ENCODE measurements around the gene NACA. TPM values are rescaled to one million over a fixed set of nuclear protein-coding genes. Genes with fewer than 3 reads are reported as not detected.
A peak's percentile ranks its signal among the peaks of the same experiment; 100 is the strongest.

Gene NACA
- total RNA-seq, 1 donor from 2014 or later = 2,450 TPM

DNA sequence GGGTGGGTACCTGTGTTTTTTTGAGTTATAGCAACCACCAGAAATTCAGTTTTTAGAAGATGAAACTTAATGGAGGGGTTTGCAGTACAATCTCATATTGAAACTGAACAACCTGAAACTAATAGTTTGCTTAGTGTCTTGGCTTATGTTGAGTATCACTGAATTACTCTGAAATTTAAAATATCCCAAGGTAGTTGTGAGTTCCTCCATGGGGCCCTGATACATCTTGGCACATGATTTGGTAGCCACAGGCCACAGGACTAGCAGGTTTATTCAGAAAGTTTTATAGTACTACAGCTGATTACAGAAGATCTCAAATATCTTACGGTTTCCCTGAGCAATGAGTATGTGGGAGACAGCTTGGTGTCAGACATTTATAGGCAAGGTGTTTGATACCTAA lies 47.4 kb downstream of the NACA start:
- peak overlapping the region; percentile 41 for H3K27ac ChIP-seq
- H3K27ac Mint-ChIP-seq = no peak overlapping the region
- H3K79me2 ChIP-seq (ENCODE audit: low read depth) = peaks cover 100% of the 10 kb centered on the region
- peaks cover 25% of the 10 kb centered on the region for H3K36me3 Mint-ChIP-seq
- no peaks in the 10 kb centered on the region for H3K27me3 Mint-ChIP-seq (ENCODE audit: insufficient read depth, low read depth)
- H3K4me3 Mint-ChIP-seq = no peak overlapping the region
- H3K9ac ChIP-seq = no peak overlapping the region
- no peaks in the 10 kb centered on the region for H3K9me3 ChIP-seq (ENCODE audit: low read depth)
- peaks cover 21% of the 10 kb centered on the region for H3F3A ChIP-seq (ENCODE audit: low read depth)
- peaks cover 5% of the 10 kb centered on the region for H3K36me3 ChIP-seq
- H3K27me3 ChIP-seq = no peaks in the 10 kb centered on the region
- no peak for DNase-seq (ENCODE audit: low spot score)
- no peak for TF ChIP-seq EZH2phosphoT487 (IDR thresholded peaks at IDR 0.05)
- TF ChIP-seq EZH2 (IDR thresholded peaks at IDR 0.05) = no peak
- H2AFZ ChIP-seq (replicated peaks) = no peak overlapping the region
- peaks cover 91% of the 10 kb centered on the region for H4K20me1 ChIP-seq (ENCODE audit: low read depth)
- H3K4me2 ChIP-seq = no peak overlapping the region
- no peak overlapping the region for H3K4me3 ChIP-seq
- H3K4me1 Mint-ChIP-seq = peaks cover 5% of the 10 kb centered on the region
- H3K9me3 Mint-ChIP-seq = no peaks in the 10 kb centered on the region
- H3K4me1 ChIP-seq = no peaks in the 10 kb centered on the region

DNA sequence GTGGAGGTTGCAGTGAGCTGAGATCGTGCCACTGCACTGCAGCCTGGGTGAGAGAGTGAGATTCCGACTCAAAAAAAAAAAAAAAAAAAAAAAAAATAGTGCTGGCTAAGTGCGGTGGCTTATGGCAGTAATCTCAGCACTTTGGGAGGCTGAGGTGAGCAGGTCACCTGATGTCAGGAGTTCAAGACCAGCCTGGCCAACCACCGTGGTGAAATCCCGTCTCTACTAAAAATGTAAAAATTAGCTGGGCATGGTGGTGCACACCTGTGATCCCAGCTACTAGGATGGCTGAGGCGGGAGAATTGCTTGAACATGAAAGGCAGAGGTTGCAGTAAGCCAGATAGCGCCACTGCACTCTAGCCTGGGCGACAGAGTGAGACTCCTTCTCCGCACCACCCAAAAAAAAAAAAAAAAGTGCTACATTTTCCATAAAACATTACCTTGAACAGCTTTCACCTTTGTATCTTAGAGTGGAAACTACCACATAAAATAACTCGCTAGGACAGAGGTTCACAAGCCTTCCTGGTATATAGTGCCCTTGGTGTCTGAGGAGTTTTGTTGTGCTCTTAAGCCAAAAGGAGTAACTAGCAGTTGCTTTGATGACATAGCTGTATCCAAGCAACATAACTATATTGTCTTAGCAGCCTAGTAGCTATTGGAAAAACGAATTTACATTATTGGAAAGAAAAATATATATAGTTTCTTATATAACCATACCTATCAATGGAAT lies 48.1 kb downstream of the NACA start:
- Mint-ChIP-seq H3K36me3 (peaks cover 25% of the 10 kb centered on the region), H3K27ac (no peak overlapping the region)

DNA sequence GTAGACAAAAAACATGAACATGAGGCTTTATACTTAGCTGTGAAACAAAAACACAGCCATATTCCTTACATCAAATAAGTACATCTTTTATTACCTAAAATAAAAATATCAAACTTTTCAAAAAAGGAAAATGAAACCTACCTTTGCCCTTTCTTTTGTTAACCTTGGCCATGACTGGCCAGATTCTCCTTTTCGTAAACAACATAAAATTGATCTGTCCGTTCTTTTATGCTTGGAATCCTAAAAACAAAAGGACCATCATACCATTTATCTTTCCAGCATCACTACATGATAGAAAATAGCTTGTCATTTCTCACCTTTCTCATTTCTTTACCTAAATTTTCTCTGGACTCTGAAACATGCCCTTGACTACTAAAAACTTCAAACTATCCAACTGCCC lies 53.5 kb downstream of the NACA start:
- no peak overlapping the region for H2AFZ ChIP-seq (replicated peaks)
- H3K27ac ChIP-seq = peak overlapping the region; percentile 45
- no peaks in the 10 kb centered on the region for H3K9me3 ChIP-seq (ENCODE audit: low read depth)
- Mint-ChIP-seq H3K36me3 (peaks cover 38% of the 10 kb centered on the region), H3K27me3 (ENCODE audit: insufficient read depth, low read depth) (no peaks in the 10 kb centered on the region), H3K4me1 (peaks cover 2% of the 10 kb centered on the region), H3K27ac (no peak overlapping the region), H3K9me3 (no peaks in the 10 kb centered on the region), H3K4me3 (no peak overlapping the region)
- H3F3A ChIP-seq (ENCODE audit: low read depth) = peaks cover 55% of the 10 kb centered on the region
- H3K4me2 ChIP-seq = no peak overlapping the region
- H4K20me1 ChIP-seq (ENCODE audit: low read depth) = peaks cover 57% of the 10 kb centered on the region
- H3K79me2 ChIP-seq (ENCODE audit: low read depth) = peaks cover 96% of the 10 kb centered on the region
- TF ChIP-seq EZH2phosphoT487 (IDR thresholded peaks at IDR 0.05) (no peak), EZH2 (IDR thresholded peaks at IDR 0.05) (no peak)
- TF ChIP-seq, protein P1, sequence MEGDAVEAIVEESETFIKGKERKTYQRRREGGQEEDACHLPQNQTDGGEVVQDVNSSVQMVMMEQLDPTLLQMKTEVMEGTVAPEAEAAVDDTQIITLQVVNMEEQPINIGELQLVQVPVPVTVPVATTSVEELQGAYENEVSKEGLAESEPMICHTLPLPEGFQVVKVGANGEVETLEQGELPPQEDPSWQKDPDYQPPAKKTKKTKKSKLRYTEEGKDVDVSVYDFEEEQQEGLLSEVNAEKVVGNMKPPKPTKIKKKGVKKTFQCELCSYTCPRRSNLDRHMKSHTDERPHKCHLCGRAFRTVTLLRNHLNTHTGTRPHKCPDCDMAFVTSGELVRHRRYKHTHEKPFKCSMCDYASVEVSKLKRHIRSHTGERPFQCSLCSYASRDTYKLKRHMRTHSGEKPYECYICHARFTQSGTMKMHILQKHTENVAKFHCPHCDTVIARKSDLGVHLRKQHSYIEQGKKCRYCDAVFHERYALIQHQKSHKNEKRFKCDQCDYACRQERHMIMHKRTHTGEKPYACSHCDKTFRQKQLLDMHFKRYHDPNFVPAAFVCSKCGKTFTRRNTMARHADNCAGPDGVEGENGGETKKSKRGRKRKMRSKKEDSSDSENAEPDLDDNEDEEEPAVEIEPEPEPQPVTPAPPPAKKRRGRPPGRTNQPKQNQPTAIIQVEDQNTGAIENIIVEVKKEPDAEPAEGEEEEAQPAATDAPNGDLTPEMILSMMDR (IDR thresholded peaks at IDR 0.05) = no peak
- no peak for DNase-seq (ENCODE audit: low spot score)
- H3K9ac ChIP-seq = no peak overlapping the region
- no peak overlapping the region for H3K4me3 ChIP-seq
- H3K36me3 ChIP-seq = peaks cover 40% of the 10 kb centered on the region
- H3K4me1 ChIP-seq = no peaks in the 10 kb centered on the region
- no peaks in the 10 kb centered on the region for H3K27me3 ChIP-seq

More for the DNA sequence above, 48.1 kb downstream of the NACA start:
- Histone ChIP-seq H3K4me1 (no peaks in the 10 kb centered on the region), H3K4me3 (no peak overlapping the region), H3F3A (ENCODE audit: low read depth) (peaks cover 23% of the 10 kb centered on the region), H3K79me2 (ENCODE audit: low read depth) (peaks cover 100% of the 10 kb centered on the region), H3K27ac (no peak overlapping the region), H2AFZ (replicated peaks) (no peak overlapping the region), H3K4me2 (no peak overlapping the region), H4K20me1 (ENCODE audit: low read depth) (peaks cover 91% of the 10 kb centered on the region), H3K9ac (no peak overlapping the region), H3K27me3 (no peaks in the 10 kb centered on the region), H3K36me3 (peaks cover 10% of the 10 kb centered on the region), H3K9me3 (ENCODE audit: low read depth) (no peaks in the 10 kb centered on the region)
- Mint-ChIP-seq H3K9me3 (no peaks in the 10 kb centered on the region), H3K4me1 (peaks cover 5% of the 10 kb centered on the region), H3K27me3 (ENCODE audit: insufficient read depth, low read depth) (no peaks in the 10 kb centered on the region), H3K4me3 (no peak overlapping the region)
- TF ChIP-seq EZH2 (IDR thresholded peaks at IDR 0.05) (no peak), EZH2phosphoT487 (IDR thresholded peaks at IDR 0.05) (no peak)
- TF ChIP-seq, protein P1 (IDR thresholded peaks at IDR 0.05) = no peak
- DNase-seq (ENCODE audit: low spot score) = no peak

DNA sequence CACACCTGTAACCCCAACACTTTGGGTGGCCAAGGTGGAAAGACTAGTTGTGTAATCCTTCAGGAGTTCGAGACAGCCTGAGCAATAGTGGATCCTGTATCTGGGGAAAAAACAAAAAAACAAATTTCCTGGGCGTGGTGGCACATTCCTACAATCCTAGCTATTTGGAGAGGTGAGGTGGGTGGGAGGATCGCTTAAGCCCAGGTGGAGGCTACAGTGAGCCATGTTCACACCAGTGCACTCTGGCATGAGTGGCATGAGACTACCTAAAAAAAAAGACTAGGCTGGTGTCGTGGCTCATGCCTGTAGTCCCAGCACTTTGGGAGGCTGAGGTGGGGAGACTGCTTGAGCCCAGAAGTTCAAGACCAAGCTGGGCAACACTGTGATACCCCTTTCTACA lies 54.3 kb downstream of the NACA start:
- H3F3A ChIP-seq (ENCODE audit: low read depth) = peaks cover 58% of the 10 kb centered on the region
- Mint-ChIP-seq H3K36me3 (peaks cover 38% of the 10 kb centered on the region), H3K27ac (no peak overlapping the region), H3K4me1 (no peaks in the 10 kb centered on the region), H3K27me3 (ENCODE audit: insufficient read depth, low read depth) (no peaks in the 10 kb centered on the region), H3K9me3 (no peaks in the 10 kb centered on the region), H3K4me3 (no peak overlapping the region)
- H2AFZ ChIP-seq (replicated peaks) = no peak overlapping the region
- H3K36me3 ChIP-seq = peaks cover 43% of the 10 kb centered on the region
- no peaks in the 10 kb centered on the region for H3K4me1 ChIP-seq
- H3K9me3 ChIP-seq (ENCODE audit: low read depth) = no peaks in the 10 kb centered on the region
- TF ChIP-seq EZH2phosphoT487 (IDR thresholded peaks at IDR 0.05) = no peak
- no peak for TF ChIP-seq EZH2 (IDR thresholded peaks at IDR 0.05)
- TF ChIP-seq, protein P1 (IDR thresholded peaks at IDR 0.05) = no peak
- H3K79me2 ChIP-seq (ENCODE audit: low read depth) = peaks cover 88% of the 10 kb centered on the region
- no peak overlapping the region for H3K4me2 ChIP-seq
- no peak overlapping the region for H3K4me3 ChIP-seq
- H4K20me1 ChIP-seq (ENCODE audit: low read depth) = peaks cover 55% of the 10 kb centered on the region
- no peak overlapping the region for H3K9ac ChIP-seq
- H3K27ac ChIP-seq = no peak overlapping the region
- no peak for DNase-seq (ENCODE audit: low spot score)
- no peaks in the 10 kb centered on the region for H3K27me3 ChIP-seq

All from neural progenitor cell (in vitro differentiated cells).